K562 (cell line): ENCODE results near the gene MYH7. TPM values are rescaled to one million over a fixed set of nuclear protein-coding genes. Genes with fewer than 3 reads are reported as not detected.

ENCODE experiments used
- ATAC-seq: fragments of 200-7000 bp; cut with Tn5 transposase; 3 replicates; pipeline ENCODE4 v1.9.1; 2020; ENCODE audit warnings: moderate library complexity
- BruUV-seq: library from RNA; stranded (reverse); fragments of 400-500 nt; replicated peaks from 2 replicates; lab custom pipeline; 2021; lab: Mats Ljungman, UMichigan
- CTCF ChIA-PET: fragments of 300-600 bp; formaldehyde crosslinking; extraction: SDS; loops from one replicate; lab custom pipeline; 2021; ENCODE audit warnings: low intra/inter-chr PET ratio; lab: Yijun Ruan, JAX
- POLR2A ChIA-PET: fragments of 300-600, 350-650 bp; sonication (Branson Sonifier 250); formaldehyde crosslinking; extraction: SDS; loops from one replicate; lab custom pipeline; 2021; ENCODE audit warnings: antibody characterized with exemption, inconsistent platforms; lab: Yijun Ruan, JAX
- DNase-seq, 4 experiments: peaks; one replicate each; pipeline versions ENCODE4 v3.0.0 to v3.0.0-alpha.2; 2011 to 2018; ENCODE audit warnings: low spot score in 3 of 4, mixed read lengths in 3 of 4; ENCODE audit errors: extremely low read depth in 1 of 4
- FAIRE-seq: peaks from 2 replicates; lab custom pipeline; 2011; peaks lifted over from hg19 to GRCh38; lab: Jason Lieb, UNC
- H2AFZ ChIP-seq: 2 replicates; pipeline ENCODE4 v1.6.0; 2011; ENCODE audit warnings: low read depth, low read length, control low read depth, inconsistent platforms
- H3K27ac ChIP-seq: fragments of 200-600 bp; 3 replicates; pipeline ENCODE4 v1.8.0; 2011; ENCODE audit warnings: low read depth, mild to moderate bottlenecking, control low read depth, inconsistent platforms, low read length, moderate library complexity, mixed read lengths; ENCODE audit errors: extremely low read depth
- H3K27me3 ChIP-seq, 2 experiments: fragments of 300-600 bp in 1 of 2; 2 replicates in 1 of 2; 3 replicates in 1 of 2; pipeline versions ENCODE4 v1.6.0 to v1.8.0; 2011; ENCODE audit warnings: inconsistent platforms in 2 of 2, low read length in 2 of 2, mild to moderate bottlenecking in 1 of 2, mixed read lengths in 1 of 2, moderate library complexity in 1 of 2; ENCODE audit not compliant: control insufficient read depth in 2 of 2, insufficient read depth in 2 of 2
- H3K36me3 ChIP-seq: fragments of 300-600 bp; 3 replicates; pipeline ENCODE4 v1.8.0; 2011; ENCODE audit warnings: mild to moderate bottlenecking, low read length, inconsistent platforms; ENCODE audit not compliant: control insufficient read depth, insufficient read depth
- H3K4me1 ChIP-seq, 2 experiments: fragments of 200-600 bp in 1 of 2; replicated peaks in 1 of 2; 2 replicates in 1 of 2; 3 replicates in 1 of 2; pipeline versions ENCODE4 v1.5.1 to v1.8.0; 2011; ENCODE audit warnings: inconsistent platforms in 2 of 2, low read length in 2 of 2, mild to moderate bottlenecking in 1 of 2, mixed read lengths in 1 of 2, moderate library complexity in 1 of 2; ENCODE audit not compliant: control insufficient read depth in 2 of 2, insufficient read depth in 2 of 2
- H3K4me2 ChIP-seq: 2 replicates; pipeline ENCODE4 v1.6.1; 2011; ENCODE audit warnings: low read length, control low read depth, inconsistent platforms, mixed read lengths; ENCODE audit not compliant: insufficient read depth
- H3K4me3 ChIP-seq: fragments of 200-600 bp; sonication (generic), shearing (Covaris generic); 2 replicates; pipeline ENCODE4 v1.5.1; 2016; ENCODE audit warnings: control low read depth, inconsistent platforms
- H3K79me2 ChIP-seq: fragments of 200-600 bp; 3 replicates; pipeline ENCODE4 v1.8.0; 2011; ENCODE audit warnings: low read length, inconsistent platforms; ENCODE audit not compliant: control insufficient read depth, insufficient read depth
- H3K9ac ChIP-seq, 2 experiments: 2 replicates each; pipeline versions ENCODE4 v1.6.0 to v1.6.1; 2011; ENCODE audit warnings: low read depth in 2 of 2, low read length in 2 of 2, control low read depth in 1 of 2, inconsistent platforms in 1 of 2, mild to moderate bottlenecking in 1 of 2, mixed read lengths in 1 of 2; ENCODE audit not compliant: insufficient read depth in 1 of 2
- H3K9me1 ChIP-seq: one replicate; pipeline ENCODE4 v1.6.0; 2011; ENCODE audit warnings: inconsistent platforms, mild to moderate bottlenecking, low read length, moderate library complexity; ENCODE audit not compliant: control insufficient read depth, insufficient read depth
- H3K9me3 ChIP-seq: replicated peaks from 2 replicates; pipeline ENCODE4 v1.5.1; 2011; ENCODE audit warnings: low read depth, low read length, inconsistent platforms; ENCODE audit not compliant: control insufficient read depth, insufficient read depth
- H4K20me1 ChIP-seq: replicated peaks from 2 replicates; pipeline ENCODE4 v1.6.1; 2011; ENCODE audit warnings: low read length, inconsistent platforms, mixed read lengths; ENCODE audit not compliant: control insufficient read depth, insufficient read depth
- ARHGAP35 ChIP-seq: fragments of 450-650 bp; IDR thresholded peaks from 2 replicates; pipeline ENCODE4 v1.6.1; 2018; ENCODE audit not compliant: partially characterized antibody
- ARID2 ChIP-seq: fragments of 450-650 bp; IDR thresholded peaks from 2 replicates; pipeline ENCODE4 v1.6.1; 2017; ENCODE audit warnings: antibody characterized with exemption, mild to moderate bottlenecking
- CHD1 ChIP-seq: fragments of 200-600 bp; sonication (generic); IDR thresholded peaks from one replicate; pipeline ENCODE4 v1.6.1; 2012; ENCODE audit warnings: mild to moderate bottlenecking, moderate library complexity, low read length, inconsistent platforms
- EGR1 ChIP-seq: fragments of 450-650 bp; conservative IDR thresholded peaks from 2 replicates; pipeline ENCODE4 v1.6.1; 2017; ENCODE audit warnings: mild to moderate bottlenecking
- HDGF ChIP-seq: fragments of 450-650 bp; IDR thresholded peaks from 2 replicates; pipeline ENCODE4 v1.6.1; 2016
- HMGN3 ChIP-seq: IDR thresholded peaks from 2 replicates; pipeline ENCODE4 v1.6.1; 2011; ENCODE audit warnings: borderline replicate concordance, low read depth, mild to moderate bottlenecking, mixed read lengths, low read length; ENCODE audit not compliant: insufficient read length; ENCODE audit errors: extremely low read depth
- HNRNPK ChIP-seq: fragments of 200-400 bp; formaldehyde crosslinking; IDR thresholded peaks from one replicate; pipeline ENCODE4 v1.6.1; 2018; ENCODE audit warnings: mild to moderate bottlenecking, low read depth, low read length; ENCODE audit not compliant: poor library complexity, severe bottlenecking
- MCM3 ChIP-seq: fragments of 450-650 bp; IDR thresholded peaks from 2 replicates; pipeline ENCODE4 v1.6.1; 2016
- MITF ChIP-seq: IDR thresholded peaks from 2 replicates; pipeline ENCODE4 v1.6.1; 2014; ENCODE audit warnings: antibody characterized with exemption
- MLX ChIP-seq, 2 experiments: fragments of 450-650 bp in 1 of 2; sonication (generic) in 1 of 2; formaldehyde crosslinking; conservative IDR thresholded peaks; 2 replicates each; pipeline versions ENCODE4 v1.4.0 to v1.8.1; 2020 to 2022; ENCODE audit warnings: mild to moderate bottlenecking in 1 of 2, missing genetic modification reagents in 1 of 2
- MTA2 ChIP-seq: fragments of 450-650 bp; IDR thresholded peaks from 2 replicates; pipeline ENCODE4 v1.6.1; 2016; ENCODE audit warnings: low read depth
- NCOA1 ChIP-seq: fragments of 450-650 bp; IDR thresholded peaks from 2 replicates; pipeline ENCODE4 v1.6.1; 2016; ENCODE audit warnings: low read depth
- NFRKB ChIP-seq: fragments of 450-650 bp; IDR thresholded peaks from 2 replicates; pipeline ENCODE4 v1.6.1; 2016; ENCODE audit warnings: low read depth
- NUFIP1 ChIP-seq: fragments of 450-650 bp; IDR thresholded peaks from 2 replicates; pipeline ENCODE4 v1.6.1; 2018; ENCODE audit not compliant: partially characterized antibody
- POLR2AphosphoS2 ChIP-seq: IDR thresholded peaks from 2 replicates; pipeline ENCODE4 v1.6.1; 2012; ENCODE audit warnings: low read length, improper control_type of control experiment
- PPARD ChIP-seq: fragments of 250-450 bp; sonication (Bioruptor Pico); IDR thresholded peaks from 2 replicates; pipeline ENCODE4 v1.8.0; 2022; ENCODE audit warnings: inconsistent platforms, mild to moderate bottlenecking, moderate library complexity
- PTTG1 ChIP-seq: fragments of 450-650 bp; IDR thresholded peaks from 2 replicates; pipeline ENCODE4 v1.6.1; 2016; ENCODE audit warnings: low read depth, mild to moderate bottlenecking, missing genetic modification characterization, missing compliant biosample characterization
- RCOR1 ChIP-seq, 2 experiments: IDR thresholded peaks; 2 replicates each; pipeline ENCODE4 v1.6.1; 2012; ENCODE audit warnings: low read depth in 2 of 2, low read length in 2 of 2, borderline replicate concordance in 1 of 2, improper control_type of control experiment in 1 of 2
- RUNX1 ChIP-seq: sonication (generic); IDR thresholded peaks from 2 replicates; pipeline ENCODE4 v1.6.1; 2016; ENCODE audit warnings: antibody characterized with exemption, low read depth
- ZBTB7A ChIP-seq: IDR thresholded peaks from 2 replicates; pipeline ENCODE4 v1.6.1; 2011; ENCODE audit warnings: low read depth, mild to moderate bottlenecking, low read length, moderate library complexity, borderline replicate concordance; ENCODE audit not compliant: control insufficient read depth
- ZNF253 ChIP-seq: fragments of 250-450 bp; sonication (Bioruptor Pico); conservative IDR thresholded peaks from 2 replicates; pipeline ENCODE4 v1.6.1; 2021; ENCODE audit warnings: mild to moderate bottlenecking
- ZNF780A ChIP-seq: fragments of 250-450 bp; sonication (Bioruptor Pico); IDR thresholded peaks from 2 replicates; pipeline ENCODE4 v1.5.0; 2021; ENCODE audit warnings: mild to moderate bottlenecking
- ZNF785 ChIP-seq: fragments of 250-450 bp; sonication (Bioruptor Pico); IDR thresholded peaks from 2 replicates; pipeline ENCODE4 v1.4.0; 2020; ENCODE audit warnings: mild to moderate bottlenecking
- WGBS: fragments of 100-300 bp; shearing (Covaris generic); methylation state at CpG from one replicate; pipeline ENCODE4 v1.1.6; 2016; ENCODE audit warnings: low coverage, mixed read lengths; ENCODE audit not compliant: insufficient coverage; ENCODE audit errors: missing lambda C conversion rate; 5-methylcytosine and 5-hydroxymethylcytosine counted together
- in situ Hi-C: fragments of 300-500 bp; cut with MboI; formaldehyde crosslinking; loops from 4 replicates; pipeline ENCODE4 v1.15.0; 2018; ENCODE audit warnings: inconsistent platforms, mixed read lengths
- intact Hi-C: fragments of 100-400 bp; cut with micrococcal nuclease; formaldehyde crosslinking; loops from 2 replicates; pipeline ENCODE4 v1.14.2; 2022
- polyA plus RNA-seq, 8 experiments: library from polyadenylated mRNA; depleted of rRNA in 4 of 8; stranded (reverse) in 5 of 8; unstranded in 3 of 8; fragments of >200 nt; fragmentation: Nextera tagmentation in 2 of 8; fragmentation: Illumina TruSeq in 1 of 8; extraction: Ambion mirVana in 2 of 8; extraction: Trizol in 1 of 8; gene quantifications; 2 replicates each; pipeline versions ENCODE4 v1.2.1 to v1.2.3, GENCODE V29; 2011 to 2014; ENCODE audit warnings: inconsistent platforms in 1 of 8, missing spikeins in 1 of 8
- total RNA-seq, 7 experiments: library from RNA; depleted of rRNA in 6 of 7; stranded (reverse); fragments of >200 nt in 6 of 7; fragmentation: Illumina TruSeq in 2 of 7; extraction: Trizol in 2 of 7; gene quantifications; 2 replicates each; pipeline versions ENCODE4 v1.2.1 to v1.2.3, GENCODE V29; 2011 to 2021; ENCODE audit warnings: low replicate concordance in 1 of 7

MYH7 gene
- total and polyA plus RNA-seq, 9 of the 15 experiments (the other 6 are each of a cell fraction or from before 2014, with no cell fraction given) = not detected

GRCh38 chr14:23377198-23377550, 58.3 kb downstream of the MYH7 start (continued):
- TF ChIP-seq NCOA1 (no peak), ZNF785 (no peak), RUNX1 (no peak), PTTG1 (no peak), MTA2 (no peak), CHD1 (no peak), ZNF253 (CRISPR knock-in tag) (no peak), RCOR1 (IDR thresholded peaks at IDR 0.05; ENCODE audit: borderline replicate concordance in 1 of 2, low read depth in 2 of 2, low read length in 2 of 2) (no peak), MLX (CRISPR knock-in tag; conservative IDR thresholded peaks at IDR 0.05) (no peak), POLR2AphosphoS2 (no peak), NFRKB (no peak)
- TF ChIP-seq, all 486 proteins: peak for 0

GRCh38 chr14:23376482-23377197, 58.8 kb downstream of the MYH7 start, which contains the start of gene CMTM5:
TSS of gene CMTM5 (plus strand) at chr14:23377046. CDS start at chr14:23377252, 206 bp downstream.
- Histone ChIP-seq H3K4me2 (no peak within 1 kb of the TSS), H4K20me1 (no peaks in the 10 kb centered on the region; the same call in 1 of the 2 replicates), H3K9me1 (no peaks in the 10 kb centered on the region), H3K4me1 (peaks cover 0 to 14% of the 10 kb centered on the region in 2 experiments; a peak in 2 of 5 replicates), H3K36me3 (no peaks in the 10 kb centered on the region), H3K27me3 (peaks cover 2 to 50% of the 10 kb centered on the region in 2 experiments; a peak in 3 of 5 replicates), H3K4me3 (no peak within 1 kb of the TSS), H3K27ac (no peak within 1 kb of the TSS), H3K9me3 (no peaks in the 10 kb centered on the region), H3K79me2 (no peaks in the 10 kb centered on the region), H3K9ac (no peak within 1 kb of the TSS), H2AFZ (no peak within 1 kb of the TSS)
- ATAC-seq (no peak), FAIRE-seq (no peak), DNase-seq (no peak)
- CTCF ChIA-PET = interaction anchor here (0.6 to 0.9 kb wide), 2 partner anchors 112 to 256 kb away, joined by 3 read pairs; no protein-coding TSS in a partner anchor
- no TSS peak for BruUV-seq
- TF ChIP-seq MITF (no peak), PPARD (CRISPR knock-in tag) (no peak), ARID2 (no peak), MCM3 (no peak), HNRNPK (no peak), HMGN3 (no peak), NUFIP1 (no peak), EGR1 (no peak), ZBTB7A (no peak), ZNF780A (no peak), ARHGAP35 (no peak), HDGF (no peak)
- POLR2A ChIA-PET = no interaction called here
- in situ Hi-C loops = no loop called here
- WGBS = 25% methylated on average over 4 of the region's 13 CpGs
- intact Hi-C loops = no loop called here
